Ovary (tissue), 9 donors: ENCODE data around the gene CAPN9. TPM values are rescaled to one million over a fixed set of nuclear protein-coding genes. Genes with fewer than 3 reads are reported as not detected.

ENCODE experiments used
- DNase-seq, 5 donors: peaks; one replicate each; pipeline ENCODE4 v3.0.0-alpha.2; 2019 to 2020
- H3K27ac ChIP-seq, 2 donors: fragments of 200-600 bp; one replicate each; pipeline versions ENCODE4 v1.5.1 to v1.8.0; 2019 to 2022
- H3K27me3 ChIP-seq: fragments of 200-600 bp; one replicate; pipeline ENCODE4 v1.8.0; 2022
- H3K36me3 ChIP-seq: fragments of 200-600 bp; sonication (generic); one replicate; pipeline ENCODE4 v1.5.1; 2019
- H3K4me1 ChIP-seq: one replicate; pipeline ENCODE4 v1.8.1; 2013; ENCODE audit warnings: mild to moderate bottlenecking, moderate library complexity; ENCODE audit not compliant: insufficient read depth
- H3K4me3 ChIP-seq: fragments of 200-600 bp; sonication (generic); one replicate; pipeline ENCODE4 v1.5.1; 2017
- H3K9me3 ChIP-seq, 2 donors: fragments of 200-600 bp in 1 of 2; sonication (generic) in 1 of 2; one replicate each; pipeline versions ENCODE4 v1.5.1 to v1.8.1; 2013 to 2019; ENCODE audit warnings: mild to moderate bottlenecking in 1 of 2, moderate library complexity in 1 of 2
- EP300 ChIP-seq: sonication (generic); formaldehyde crosslinking; IDR thresholded peaks from one replicate; pipeline ENCODE4 v1.6.1; 2017; ENCODE audit warnings: antibody characterized with exemption
- POLR2A ChIP-seq: fragments of 450-650 bp; IDR thresholded peaks from one replicate; pipeline ENCODE4 v1.6.1; 2017; ENCODE audit warnings: antibody characterized with exemption, mild to moderate bottlenecking, moderate library complexity
- WGBS, 3 donors: extraction: QIAGEN DNeasy Blood & Tissue Kit in 1 of 3; methylation state at CpG; one replicate each; pipeline versions ENCODE4 v1.1.5 to v1.1.7; 2013 to 2017; 5-methylcytosine and 5-hydroxymethylcytosine counted together
- intact Hi-C, 4 donors: fragments of 100-400 bp; cut with DNase I; formaldehyde crosslinking; loops; one replicate each; pipeline versions ENCODE4 v1.11.0 to v1.15.1; 2022 to 2023
- polyA plus RNA-seq, 2 donors: library from polyadenylated mRNA; stranded (reverse); fragments of 200-250 nt in 1 of 2; fragments of 350-450 nt in 1 of 2; fragmentation: Illumina TruSeq in 1 of 2; extraction: RNeasy Lipid Tissue Mini Kit (QIAGEN cat#74804) in 1 of 2; gene quantifications; one replicate each; pipeline ENCODE4 v1.2.3, GENCODE V29; 2013 to 2014
- total RNA-seq, 7 donors: library from RNA; depleted of rRNA in 2 of 7; stranded (reverse); fragments of >200 nt in 2 of 7; fragmentation: NEBNext Ultra II Directional in 3 of 7; extraction: Animal tissue kit (Norgen Biotek cat#: 25700) in 3 of 7; gene quantifications; one replicate each; pipeline versions ENCODE4 v1.1.0 to v1.2.4, GENCODE V29; 2016 to 2023
- TF ChIP-seq, protein P1 (sequence below), 3 donors: fragments of 450-650 bp in 2 of 3; fragments of 200-600 bp in 1 of 3; IDR thresholded peaks; one replicate each; pipeline versions ENCODE4 v1.5.1 to v1.8.0; 2016 to 2022; ENCODE audit warnings: antibody characterized with exemption in 3 of 3, mild to moderate bottlenecking in 1 of 3
- donor health status: DM: no; HTN: no; CAD: no; lungs with moderate emphysema.
- donor health status: DM: no; HTN: no; CAD: no.
- donor health status: Bipolar disorder and iron deficiency.
- donor health status: DM: yes; HTN: yes; CAD: no.
- donor health status: DM: no; HTN: no; CAD: no.
- donor health status: DM: yes; HTN: yes; CAD: no.

The CAPN9 gene
- total and polyA plus RNA-seq, 9 donors = 0.08 to 2.5 (median 0.29) TPM; not detected in 1

- intact Hi-C loops = no loop called here
- TF ChIP-seq, protein P1, sequence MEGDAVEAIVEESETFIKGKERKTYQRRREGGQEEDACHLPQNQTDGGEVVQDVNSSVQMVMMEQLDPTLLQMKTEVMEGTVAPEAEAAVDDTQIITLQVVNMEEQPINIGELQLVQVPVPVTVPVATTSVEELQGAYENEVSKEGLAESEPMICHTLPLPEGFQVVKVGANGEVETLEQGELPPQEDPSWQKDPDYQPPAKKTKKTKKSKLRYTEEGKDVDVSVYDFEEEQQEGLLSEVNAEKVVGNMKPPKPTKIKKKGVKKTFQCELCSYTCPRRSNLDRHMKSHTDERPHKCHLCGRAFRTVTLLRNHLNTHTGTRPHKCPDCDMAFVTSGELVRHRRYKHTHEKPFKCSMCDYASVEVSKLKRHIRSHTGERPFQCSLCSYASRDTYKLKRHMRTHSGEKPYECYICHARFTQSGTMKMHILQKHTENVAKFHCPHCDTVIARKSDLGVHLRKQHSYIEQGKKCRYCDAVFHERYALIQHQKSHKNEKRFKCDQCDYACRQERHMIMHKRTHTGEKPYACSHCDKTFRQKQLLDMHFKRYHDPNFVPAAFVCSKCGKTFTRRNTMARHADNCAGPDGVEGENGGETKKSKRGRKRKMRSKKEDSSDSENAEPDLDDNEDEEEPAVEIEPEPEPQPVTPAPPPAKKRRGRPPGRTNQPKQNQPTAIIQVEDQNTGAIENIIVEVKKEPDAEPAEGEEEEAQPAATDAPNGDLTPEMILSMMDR (IDR thresholded peaks at IDR 0.05) = no peak
- TF ChIP-seq EP300 (no peak), POLR2A (no peak)
- 69 to 74% (median 73%) methylated on average over 3 of the region's 3 CpGs for WGBS, 3 donors
Observed at GRCh38 chr1:230745071-230745470, 2.1 kb upstream of the CAPN9 start.

DNA sequence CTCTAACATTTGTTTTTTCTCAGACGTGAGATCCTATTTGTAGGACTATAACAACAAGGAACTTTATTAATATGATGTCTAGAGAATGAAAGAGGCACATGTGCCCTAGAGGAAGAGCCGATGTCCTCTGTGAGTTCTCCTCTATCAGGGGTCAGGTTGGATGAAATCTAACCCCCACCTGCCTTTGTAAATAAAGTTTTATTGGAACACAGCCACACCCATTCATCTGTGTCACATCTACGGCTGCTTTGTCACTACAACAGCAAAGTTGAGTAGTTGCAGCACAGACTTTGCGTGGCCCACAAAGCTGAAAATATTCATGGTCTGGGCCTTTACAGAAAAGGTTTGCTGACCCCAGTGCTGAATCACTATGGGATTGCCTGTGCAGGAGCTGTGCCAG is 571 bp upstream of the CAPN9 start:
- no peak overlapping the region for H3K4me3 ChIP-seq
- 91 to 95% (median 91%) methylated on average over 4 of the region's 4 CpGs for WGBS, 3 donors

More at GRCh38 chr1:230745071-230745470, 2.1 kb upstream of the CAPN9 start:
- H3K27ac ChIP-seq = no peak overlapping the region
- no peaks in the 10 kb centered on the region for H3K27me3 ChIP-seq
- H3K4me3 ChIP-seq = no peak overlapping the region
- no peaks in the 10 kb centered on the region for H3K9me3 ChIP-seq
- no peaks in the 10 kb centered on the region for H3K4me1 ChIP-seq
- DNase-seq = no peak
- H3K36me3 ChIP-seq = no peaks in the 10 kb centered on the region

GRCh38 chr1:230747890-230748800 is 957 bp downstream of the CAPN9 start:
- no peaks in the 10 kb centered on the region for H3K9me3 ChIP-seq
- H3K4me3 ChIP-seq = no peak overlapping the region
- TF ChIP-seq, protein P1 (IDR thresholded peaks at IDR 0.05) = no peak
- TF ChIP-seq EP300 (no peak), POLR2A (no peak)
- no peaks in the 10 kb centered on the region for H3K4me1 ChIP-seq
- no peak for DNase-seq
- no peaks in the 10 kb centered on the region for H3K36me3 ChIP-seq
- 76 to 84% (median 77%) methylated on average over 16 of the region's 16 CpGs for WGBS, 3 donors
- intact Hi-C loops = no loop called here
- H3K27ac ChIP-seq = no peak overlapping the region
- H3K27me3 ChIP-seq = no peaks in the 10 kb centered on the region

More for the DNA sequence above, 571 bp upstream of the CAPN9 start:
- no peak for DNase-seq
- intact Hi-C loops = no loop called here
- Histone ChIP-seq H3K36me3 (no peaks in the 10 kb centered on the region), H3K4me1 (no peaks in the 10 kb centered on the region), H3K27me3 (no peaks in the 10 kb centered on the region), H3K9me3 (no peaks in the 10 kb centered on the region), H3K27ac (no peak overlapping the region)
- TF ChIP-seq POLR2A (no peak), EP300 (no peak)
- TF ChIP-seq, protein P1 (IDR thresholded peaks at IDR 0.05) = no peak

DNA sequence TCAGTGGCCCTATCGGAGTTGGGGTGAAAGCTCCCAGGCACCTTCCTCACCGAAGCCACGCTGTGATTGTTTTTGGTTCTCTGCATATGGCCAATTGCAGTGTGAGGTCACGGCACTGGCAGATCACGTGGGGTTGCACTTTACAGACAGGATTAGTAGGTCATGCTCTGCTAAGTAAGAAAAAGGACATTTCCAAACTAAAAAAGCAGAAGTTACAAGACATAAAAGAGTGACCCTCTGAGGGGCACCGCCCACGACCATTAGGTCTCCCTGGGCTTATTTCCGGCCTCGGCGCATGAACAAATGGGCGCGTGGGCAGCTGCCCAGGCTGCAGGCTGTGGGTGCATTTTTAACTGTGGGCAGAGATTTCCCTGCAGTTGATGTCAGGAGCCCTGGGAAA is 2.0 kb downstream of the CAPN9 start:
- DNase-seq = no peak
- Histone ChIP-seq H3K27ac (no peak overlapping the region), H3K9me3 (no peaks in the 10 kb centered on the region), H3K4me3 (no peak overlapping the region), H3K36me3 (no peaks in the 10 kb centered on the region), H3K4me1 (peaks cover 2% of the 10 kb centered on the region), H3K27me3 (no peaks in the 10 kb centered on the region)
- WGBS, 3 donors = 78 to 79% (median 78%) methylated on average over 12 of the region's 12 CpGs
- TF ChIP-seq EP300 (no peak), POLR2A (no peak)
- TF ChIP-seq, protein P1 (IDR thresholded peaks at IDR 0.05) = no peak
- intact Hi-C loops = no loop called here
